Mesenteric fat pad (tissue), 1 donor: Measurements from ENCODE around the gene POLR1C. TPM values are rescaled to one million over a fixed set of nuclear protein-coding genes. Genes with fewer than 3 reads are reported as not detected.
"Not testable (repeated sequence)": the region's sequence is repeated elsewhere in the genome, so short reads cannot be mapped to it uniquely, and the experiment has no call there.

Experiments
- DNase-seq: peaks from one replicate; pipeline ENCODE4 v3.0.0-alpha.2; 2020; ENCODE audit warnings: low spot score
- total RNA-seq: library from RNA; stranded (reverse); fragmentation: NEBNext Ultra II Directional; extraction: Animal tissue kit (Norgen Biotek cat#: 25700); gene quantifications from one replicate; pipeline ENCODE4 v1.2.1, GENCODE V29; 2021
- donor health status: DM: yes; HTN: yes; CAD: no.

POLR1C gene
- total RNA-seq, 1 donor from 2014 or later, result 37.3 TPM

- no peak for DNase-seq
Measured at GRCh38 chr6:43508481-43509141, 8.3 kb upstream of the POLR1C start.

GRCh38 chr6:43509142-43509983 lies 7.5 kb upstream of the POLR1C start:
- no peak for DNase-seq

- DNase-seq, result peak; percentile 96
Measured at GRCh38 chr6:43509984-43510826, 6.7 kb upstream of the POLR1C start, which contains the start of gene LRRC73. Gene LRRC73, minus strand, starts transcription at chr6:43510346. Its CDS starts 561 bp downstream, at chr6:43509785.

GRCh38 chr6:43510827-43511163 lies 6.1 kb upstream of the POLR1C start:
- no peak for DNase-seq

- DNase-seq, result no peak
Measured at GRCh38 chr6:43511824-43512415, 5.0 kb upstream of the POLR1C start.

- no peak for DNase-seq
Measured at GRCh38 chr6:43515808-43516207, 1.1 kb upstream of the POLR1C start.

- no peak for DNase-seq
Measured at GRCh38 chr6:43516367-43516696, 557 bp upstream of the POLR1C start.

- no peak for DNase-seq
Measured at GRCh38 chr6:43517505-43518357, 842 bp downstream of the POLR1C start.

- DNase-seq, result no peak
Measured at GRCh38 chr6:43520097-43520496, 3.2 kb downstream of the POLR1C start.

- DNase-seq, result no peak
Measured at GRCh38 chr6:43521836-43522235, 4.9 kb downstream of the POLR1C start.

- DNase-seq, result no peak
Measured at GRCh38 chr6:43522547-43523261, 5.8 kb downstream of the POLR1C start.

- DNase-seq, result no peak
Measured at GRCh38 chr6:43523284-43523683, 6.4 kb downstream of the POLR1C start.

- DNase-seq, result no peak
Measured at GRCh38 chr6:43524483-43524961, 7.6 kb downstream of the POLR1C start.

- DNase-seq, result peak; percentile 57
Measured at GRCh38 chr6:43532201-43532600, 15.3 kb downstream of the POLR1C start.

GRCh38 chr6:43538986-43539385 lies 22.1 kb downstream of the POLR1C start:
- not testable (repeated sequence) for DNase-seq

GRCh38 chr6:43539409-43539808 lies 22.5 kb downstream of the POLR1C start:
- DNase-seq, result not testable (repeated sequence)

- no peak for DNase-seq
Measured at GRCh38 chr6:43540507-43540906, 23.6 kb downstream of the POLR1C start.

- DNase-seq, result no peak
Measured at GRCh38 chr6:43541774-43542471, 25.0 kb downstream of the POLR1C start.

GRCh38 chr6:43544461-43544860 lies 27.6 kb downstream of the POLR1C start:
- DNase-seq, result no peak
